GM18526 (cell line): Measurements from ENCODE around the gene TSC22D1.

ENCODE experiments used
- POLR2A ChIP-seq: IDR thresholded peaks from 3 replicates; pipeline ENCODE4 v1.6.1; 2011; ENCODE audit not compliant: insufficient read length; ENCODE audit errors: extremely low read depth

The TSC22D1 gene

DNA sequence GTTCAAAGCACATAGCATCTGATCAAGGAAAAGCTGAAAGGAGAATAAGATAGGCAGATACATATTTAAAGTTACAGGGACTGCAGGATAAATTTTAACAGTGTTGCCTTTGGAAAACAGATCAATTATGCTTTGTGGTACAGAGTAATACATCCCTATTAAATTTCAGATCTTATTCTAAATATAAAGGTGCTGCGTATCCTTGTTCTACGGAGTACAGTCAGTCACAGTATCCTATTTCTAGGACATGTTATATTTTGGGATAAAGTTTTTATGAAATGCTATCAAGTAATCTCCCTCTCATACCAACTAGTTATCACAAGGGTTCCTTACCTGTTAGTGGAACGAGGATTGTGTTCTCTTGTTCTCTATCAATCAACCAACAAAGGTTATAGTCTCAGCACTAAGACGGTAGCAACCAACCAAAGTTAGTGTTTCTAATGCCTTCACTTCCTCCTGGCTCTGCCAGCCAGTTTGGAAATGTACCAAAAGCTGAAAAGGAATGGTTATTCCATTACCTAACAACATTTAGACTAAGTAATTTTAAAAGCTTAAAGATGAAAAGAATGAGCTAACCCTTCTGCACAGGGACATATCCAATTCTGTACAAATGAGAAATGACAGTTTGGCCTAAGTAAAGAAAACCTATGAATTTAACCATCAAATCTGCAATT is 35.2 kb downstream of the TSC22D1 start:
- TF ChIP-seq POLR2A, result no peak

DNA sequence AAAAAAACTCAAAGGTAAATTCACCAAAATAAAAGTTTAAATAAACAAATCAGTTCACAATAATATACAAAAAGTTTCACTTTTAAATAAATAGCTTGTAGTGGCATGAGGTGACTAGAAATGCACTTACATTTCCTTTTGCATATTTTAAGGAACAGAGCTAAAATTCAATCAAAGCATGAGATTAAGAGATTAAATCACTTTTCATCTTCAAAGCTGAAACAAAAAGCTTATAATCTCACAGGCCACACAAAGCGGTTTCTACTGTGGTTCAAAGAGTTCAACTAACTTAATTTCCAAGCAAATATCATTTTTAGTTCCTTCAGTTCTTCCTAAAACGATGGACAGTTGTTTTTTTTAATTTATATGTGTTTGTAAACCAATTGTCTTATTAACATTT is 38.9 kb downstream of the TSC22D1 start:
- TF ChIP-seq POLR2A, result no peak

DNA sequence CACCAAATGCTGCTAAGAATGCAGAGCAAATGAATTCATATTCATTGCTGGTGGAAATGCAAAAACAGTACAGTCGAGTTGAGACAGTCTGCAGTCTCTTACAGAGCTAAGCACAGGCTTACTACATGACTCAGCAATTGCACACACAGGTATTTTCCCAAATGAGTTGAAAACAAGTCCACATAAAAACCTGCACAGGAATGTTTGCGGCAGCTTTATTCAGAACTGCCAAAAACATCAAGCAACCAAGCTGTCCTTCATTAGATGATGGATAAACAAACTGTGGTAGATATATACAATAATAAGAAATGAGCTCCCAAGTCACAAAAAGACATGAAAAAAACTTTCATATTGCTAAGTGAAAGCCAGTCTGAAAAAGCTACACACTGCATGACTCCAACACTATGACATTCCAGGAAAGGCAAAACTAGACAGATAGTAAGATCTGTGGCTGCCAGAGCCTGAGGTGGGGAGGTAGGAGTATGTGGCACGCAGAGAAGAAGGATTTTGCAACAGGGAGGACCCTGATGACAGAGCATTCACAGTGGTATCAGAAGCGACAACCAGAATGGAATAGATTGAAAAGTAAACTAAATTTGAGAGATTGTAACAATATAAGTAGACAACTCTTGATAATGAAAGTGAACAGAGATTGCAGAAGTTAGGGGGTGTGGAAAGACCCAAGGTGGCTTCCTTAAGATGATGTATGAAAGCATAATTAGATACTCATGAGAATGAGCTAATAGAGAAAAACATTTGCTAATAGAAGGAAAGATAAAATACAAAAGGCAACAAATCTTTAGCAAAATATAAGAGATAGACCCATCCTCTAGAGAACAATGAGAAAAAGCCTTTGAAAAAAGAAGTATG is 52.7 kb downstream of the TSC22D1 start:
- no peak for TF ChIP-seq POLR2A

DNA sequence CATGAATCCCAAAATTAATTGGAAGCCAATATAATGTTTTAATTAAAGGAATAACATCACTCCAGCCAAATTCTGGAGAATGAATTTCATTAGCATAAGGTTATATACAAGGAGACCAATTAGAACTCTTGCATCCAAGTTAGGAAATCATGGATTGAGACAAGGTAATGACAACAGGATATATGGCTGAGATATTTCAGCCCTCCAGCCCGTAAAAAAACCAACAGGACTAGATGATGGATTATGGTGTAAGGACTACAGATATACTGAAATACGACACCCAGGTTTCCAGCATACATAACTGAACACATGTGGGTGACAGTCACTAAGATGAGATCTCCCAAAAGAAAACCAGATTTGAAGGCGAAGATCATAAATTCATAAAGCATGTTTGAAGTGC is 56.5 kb downstream of the TSC22D1 start:
- no peak for TF ChIP-seq POLR2A

DNA sequence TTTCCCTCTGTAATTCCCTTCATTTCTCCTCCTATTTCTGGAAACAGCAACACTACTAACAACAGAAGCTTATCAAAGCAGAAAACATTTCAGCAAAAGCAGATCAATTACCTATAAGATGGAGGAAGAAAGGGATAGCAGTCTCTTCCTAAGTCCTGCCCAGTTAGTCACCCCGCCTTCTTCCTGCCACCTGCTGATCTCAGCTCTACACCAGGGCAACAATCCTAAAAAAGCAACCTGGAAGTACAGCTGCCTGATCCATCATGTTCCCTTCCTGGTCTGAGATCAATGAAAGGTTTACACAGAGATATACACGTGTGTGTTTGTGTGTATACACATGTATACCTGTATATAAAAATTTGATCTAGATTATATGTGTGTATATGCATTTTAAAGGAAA is 59.4 kb downstream of the TSC22D1 start:
- TF ChIP-seq POLR2A, result no peak

DNA sequence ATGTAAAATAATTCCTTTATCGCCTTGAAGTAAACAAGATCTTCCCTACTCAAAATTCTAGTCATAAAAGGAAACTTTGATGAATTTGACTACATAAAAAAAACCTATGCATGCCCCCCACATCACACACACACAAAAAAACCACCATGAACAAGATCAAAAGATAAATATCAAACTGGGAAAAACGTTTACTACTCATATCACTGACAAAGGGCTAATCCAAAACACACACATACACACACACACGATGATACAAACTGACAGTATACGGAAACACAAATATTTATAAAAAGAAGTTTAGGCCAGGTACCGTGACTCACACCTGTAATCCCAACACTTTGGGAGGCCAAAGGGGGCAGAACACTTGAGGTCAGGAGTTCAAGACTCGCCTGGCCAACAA is 61.9 kb downstream of the TSC22D1 start:
- TF ChIP-seq POLR2A, result no peak

DNA sequence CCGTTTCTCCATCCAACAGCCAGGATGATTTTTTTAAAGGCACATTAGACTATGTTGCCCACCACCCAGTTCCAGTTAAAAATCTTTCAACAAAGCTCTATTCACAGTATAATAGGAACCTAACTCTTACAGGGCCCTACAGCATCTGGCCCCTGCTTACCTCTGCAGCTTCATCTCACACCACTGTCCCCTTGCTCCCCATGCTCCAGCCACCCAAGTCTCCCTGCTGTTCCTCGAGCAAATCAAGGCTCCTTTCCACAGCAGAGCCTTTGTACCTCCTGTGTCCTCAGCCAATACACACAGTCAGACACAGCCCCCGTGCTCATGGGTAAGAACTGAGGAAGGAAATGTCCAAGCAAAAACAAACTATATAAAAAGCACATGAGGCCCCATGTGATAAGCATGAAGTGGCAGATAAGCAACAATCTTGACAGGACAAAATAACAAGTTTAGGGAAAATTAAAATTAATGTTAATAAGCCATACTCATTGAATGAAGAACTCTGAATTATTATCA is 67.5 kb downstream of the TSC22D1 start:
- no peak for TF ChIP-seq POLR2A

DNA sequence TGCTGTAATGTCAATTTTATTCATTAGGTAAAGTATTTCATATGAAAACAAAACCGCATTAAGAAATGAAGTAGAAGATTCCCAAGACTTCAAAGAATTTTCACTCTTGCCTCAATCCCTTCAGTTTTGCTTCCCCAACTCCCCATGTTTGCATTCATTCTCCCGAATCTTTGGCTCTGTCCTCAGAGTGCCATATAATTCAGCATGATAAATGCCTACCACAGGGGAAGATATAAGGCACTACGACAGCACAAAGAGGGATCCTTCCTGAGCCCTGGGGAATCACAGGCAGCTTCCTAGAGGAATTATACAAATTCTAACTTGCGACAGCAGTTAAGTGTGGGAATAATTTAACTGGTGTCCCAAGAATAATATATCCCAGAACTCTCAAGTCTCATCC is 68.5 kb downstream of the TSC22D1 start:
- no peak for TF ChIP-seq POLR2A

DNA sequence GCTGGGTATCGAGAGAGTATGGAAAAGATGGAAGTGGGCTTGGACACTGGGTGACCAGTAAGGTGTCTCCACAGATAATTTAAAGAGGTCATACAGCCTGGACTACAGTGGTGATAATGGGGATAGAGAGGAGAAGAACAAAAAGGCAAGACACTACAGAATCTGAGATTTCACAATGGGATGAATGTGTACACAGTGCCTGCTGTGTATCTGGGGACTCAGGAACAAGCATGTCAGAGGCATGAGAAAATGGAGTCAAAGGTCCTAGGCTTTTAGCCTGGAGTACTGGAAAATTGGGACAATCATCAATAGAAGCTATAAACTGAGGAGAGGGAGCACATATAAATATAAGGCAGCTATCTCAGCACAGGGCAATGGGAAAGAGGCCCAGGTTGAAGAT is 69.4 kb downstream of the TSC22D1 start:
- TF ChIP-seq POLR2A, result no peak

DNA sequence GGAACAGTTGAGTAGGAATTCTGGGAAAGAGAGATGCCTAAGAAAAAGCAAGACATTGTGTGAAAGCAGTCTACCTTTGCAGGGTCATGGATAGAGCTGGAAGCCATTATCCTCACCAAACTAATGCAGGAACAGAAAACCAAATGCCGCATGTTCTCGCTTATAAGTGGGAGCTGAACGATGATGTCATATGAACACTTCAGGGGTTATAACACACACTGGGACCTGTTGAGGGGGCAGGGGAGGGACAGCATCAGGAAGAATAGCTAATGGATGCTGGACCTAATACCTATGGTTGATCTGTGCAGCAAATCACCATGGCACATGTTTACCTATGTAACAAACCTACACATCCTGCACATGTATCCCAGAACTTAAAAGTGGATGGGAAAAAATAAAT is 69.9 kb downstream of the TSC22D1 start:
- no peak for TF ChIP-seq POLR2A

DNA sequence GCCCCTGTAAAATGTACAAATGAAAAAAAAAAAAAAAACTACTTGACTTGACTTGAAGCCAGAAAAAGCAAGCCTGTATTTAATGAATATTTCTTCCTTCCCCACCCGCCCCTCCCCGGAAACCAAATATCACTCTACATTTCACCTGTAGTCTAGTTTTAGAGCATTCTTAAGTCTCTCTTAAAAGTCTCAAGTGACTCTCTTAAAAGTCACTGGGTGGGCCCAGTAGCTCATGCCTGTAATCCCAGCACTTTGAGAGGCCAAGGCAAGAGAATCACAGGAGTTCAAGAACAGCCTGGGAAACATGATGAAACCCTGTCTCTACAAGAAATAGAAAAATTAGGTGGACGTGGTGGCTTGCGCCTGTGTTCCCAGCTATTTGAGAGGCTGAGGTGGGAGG is 72.0 kb downstream of the TSC22D1 start:
- TF ChIP-seq POLR2A, result no peak

DNA sequence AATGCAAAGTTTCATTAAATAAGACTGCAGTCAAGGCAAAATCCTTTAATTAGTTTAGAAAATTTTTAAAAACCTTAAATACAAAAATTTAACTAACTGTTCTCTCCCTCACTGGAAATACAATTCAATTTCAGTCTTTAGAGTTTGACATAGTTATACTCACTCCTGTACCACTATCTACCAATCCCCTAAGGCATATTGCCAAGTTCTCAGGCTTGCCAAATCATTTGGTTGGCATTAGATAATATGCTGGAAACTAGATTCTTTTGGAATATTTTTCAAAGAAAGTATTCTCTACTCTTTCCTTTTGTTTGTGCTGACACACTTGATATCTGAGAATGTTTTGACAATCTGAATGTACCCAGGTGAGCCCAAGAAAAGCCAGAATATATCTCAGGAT is 77.2 kb downstream of the TSC22D1 start:
- TF ChIP-seq POLR2A, result no peak

DNA sequence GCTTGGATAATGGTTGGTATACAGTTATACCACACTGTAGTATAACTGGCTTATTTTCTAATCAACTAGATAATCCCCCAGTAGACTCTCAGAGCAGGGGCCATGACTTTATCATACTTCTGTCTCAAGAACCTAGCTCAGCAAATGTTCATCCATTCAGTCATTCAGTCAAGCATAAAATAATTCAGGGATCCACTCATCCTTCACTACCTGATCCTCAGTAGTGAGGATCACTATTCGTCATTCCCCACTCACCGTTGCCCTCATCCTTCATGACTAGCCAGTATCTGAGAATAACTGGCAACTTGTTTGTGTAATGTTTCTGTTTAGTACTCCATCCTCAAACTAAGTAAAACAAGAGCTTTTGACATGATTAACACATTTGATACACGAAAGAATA is 77.6 kb downstream of the TSC22D1 start:
- TF ChIP-seq POLR2A, result no peak

DNA sequence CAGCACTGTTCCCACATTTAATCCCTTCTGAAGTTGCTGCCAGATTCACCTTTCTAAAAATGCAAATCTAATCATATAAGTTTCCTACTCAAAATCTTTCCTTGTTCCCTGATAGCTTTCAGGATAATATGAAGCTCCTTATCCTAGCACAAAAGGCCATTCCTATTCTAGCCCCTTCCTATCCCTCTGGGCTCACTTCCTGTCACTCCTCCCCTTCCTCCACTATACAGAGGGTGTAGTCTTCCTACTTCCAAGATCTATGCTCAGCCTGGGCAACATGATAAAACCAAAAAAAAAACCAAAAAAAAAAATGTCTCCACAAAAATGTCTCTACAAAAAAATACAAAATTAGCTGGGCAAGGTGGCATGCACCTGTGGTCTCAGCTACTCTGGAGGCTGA is 78.3 kb downstream of the TSC22D1 start:
- no peak for TF ChIP-seq POLR2A

DNA sequence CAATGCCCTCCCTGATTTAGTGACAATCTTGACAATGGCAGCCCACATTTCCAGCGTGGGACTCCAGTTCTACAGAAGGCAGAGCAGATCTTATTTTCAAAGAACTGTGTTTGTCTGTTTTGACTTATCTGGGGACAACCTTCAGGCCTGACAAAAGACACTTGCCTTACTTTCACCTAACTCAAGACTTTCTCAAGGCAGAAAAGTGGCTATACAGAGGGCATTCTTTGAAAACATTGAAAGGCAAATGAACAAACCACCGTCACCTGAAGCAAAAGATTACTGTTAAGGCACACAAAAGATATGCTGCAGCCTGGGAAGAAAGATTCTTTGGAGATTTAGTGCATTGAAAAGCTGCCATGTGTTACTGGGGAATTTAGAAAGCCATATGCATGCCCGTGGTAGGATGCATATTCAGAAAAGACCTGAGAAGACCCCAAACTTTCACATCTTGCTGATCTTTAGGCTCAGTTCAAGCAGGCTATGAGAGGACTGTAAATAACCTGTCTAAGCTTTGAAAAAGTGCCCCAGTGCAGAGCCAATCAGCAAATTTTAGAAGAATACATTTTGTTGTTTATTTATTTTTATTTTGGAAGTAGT is 82.8 kb downstream of the TSC22D1 start:
- TF ChIP-seq POLR2A, result no peak

DNA sequence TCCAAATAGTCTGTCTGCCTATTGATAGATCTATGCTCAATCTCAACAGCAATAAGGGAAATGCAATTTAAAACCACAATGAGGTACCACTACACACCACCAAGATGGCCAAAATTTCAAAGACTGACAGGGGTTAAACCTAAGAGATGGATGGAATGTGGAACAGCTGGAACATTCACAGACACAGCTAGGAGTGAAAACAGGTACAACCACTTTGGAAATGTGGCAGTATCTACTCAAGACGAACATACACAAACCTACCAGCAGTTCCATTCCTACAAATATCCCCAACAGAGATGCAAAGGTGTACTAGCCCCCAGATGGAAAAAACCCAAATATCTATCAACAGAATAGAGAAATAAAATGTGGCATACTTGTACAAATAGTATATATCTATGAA is 86.4 kb downstream of the TSC22D1 start:
- TF ChIP-seq POLR2A, result no peak

DNA sequence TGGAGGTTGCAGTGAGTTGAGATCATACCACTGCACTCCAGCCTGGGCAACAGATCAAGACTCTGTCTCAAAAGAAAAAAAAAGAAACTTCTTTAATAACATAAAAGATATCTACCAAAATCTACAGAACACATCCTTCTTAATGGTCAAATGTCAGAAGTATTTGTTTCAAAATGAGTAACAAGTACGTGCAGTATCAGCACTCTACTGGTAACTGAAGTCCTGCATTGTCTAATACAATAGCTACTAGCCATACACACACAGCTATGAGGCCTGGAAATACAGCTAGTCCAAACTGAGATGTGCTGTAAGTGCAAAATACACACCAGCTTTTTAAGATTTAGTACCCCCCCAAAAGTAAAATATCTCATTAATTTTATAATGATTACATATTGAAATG is 88.1 kb downstream of the TSC22D1 start:
- no peak for TF ChIP-seq POLR2A
